HCT116 (cell line): Measurements from ENCODE around the gene FAM136A. TPM values are rescaled to one million over a fixed set of nuclear protein-coding genes. Genes with fewer than 3 reads are reported as not detected.
A peak's percentile ranks its signal among the peaks of the same experiment; 100 is the strongest.

ENCODE experiments used
- ATAC-seq: fragments of 200-7000 bp; cut with Tn5 transposase; 2 replicates; pipeline ENCODE4 v1.9.1; 2020; ENCODE audit warnings: mild to moderate bottlenecking, moderate library complexity
- BruUV-seq: library from RNA; stranded (reverse); fragments of 400-500 nt; replicated peaks from 2 replicates; lab custom pipeline; 2021; lab: Mats Ljungman, UMichigan
- CTCF ChIA-PET: fragments of 300-600 bp; sonication (Branson Sonifier 250); formaldehyde crosslinking; loops from one replicate; lab custom pipeline; 2021; ENCODE audit warnings: antibody characterized with exemption; lab: Charles Lee
- POLR2A ChIA-PET: fragments of 300-600, 350-600 bp; sonication (Branson Sonifier 250); formaldehyde crosslinking; loops from one replicate; lab custom pipeline; 2021; ENCODE audit warnings: antibody characterized with exemption; lab: Charles Lee
- RAD21 ChIA-PET, 2 experiments: fragments of 300-600 bp; sonication (Branson Sonifier 250); formaldehyde crosslinking; loops; one replicate each; lab custom pipeline; 2023; ENCODE audit warnings: low total read pairs in 2 of 2; ENCODE audit not compliant: uncharacterized antibody in 2 of 2, unreplicated experiment in 2 of 2, low non-redundant PET in 1 of 2; lab: Charles Lee
- DNase-seq: peaks from one replicate; pipeline ENCODE4 v3.0.0-alpha.2; 2010; ENCODE audit warnings: low read depth, low spot score
- H2AFZ ChIP-seq: fragments of 200-600 bp; shearing (Covaris generic), sonication (generic); 2 replicates; pipeline ENCODE4 v1.6.1; 2017; ENCODE audit warnings: low read depth, mixed run types, mixed read lengths, antibody characterized with exemption, low read length; ENCODE audit not compliant: poor library complexity, severe bottlenecking
- H3K27ac ChIP-seq: 2 replicates; pipeline ENCODE4 v1.5.1; 2012; ENCODE audit warnings: low read depth, low read length
- H3K27me3 ChIP-seq: fragments of 200-600 bp; sonication (generic); 2 replicates; pipeline ENCODE4 v1.6.1; 2016; ENCODE audit warnings: mixed run types, low read length, mixed read lengths; ENCODE audit not compliant: insufficient read depth
- H3K36me3 ChIP-seq, 2 experiments: fragments of 200-500 bp in 1 of 2; fragments of 200-600 bp in 1 of 2; sonication (Bioruptor generic) in 1 of 2; sonication (generic) in 1 of 2; 2 replicates each; pipeline versions ENCODE4 v1.5.1 to v1.6.1; 2014 to 2016; ENCODE audit warnings: low read length in 2 of 2, inconsistent platforms in 1 of 2, mixed read lengths in 1 of 2, mixed run types in 1 of 2; ENCODE audit not compliant: insufficient read depth in 2 of 2, control insufficient read depth in 1 of 2
- H3K4me1 ChIP-seq, 2 experiments: fragments of 200-600 bp in 1 of 2; sonication (generic) in 1 of 2; 2 replicates each; pipeline versions ENCODE4 v1.5.1 to v1.6.1; 2012 to 2017; ENCODE audit warnings: low read length in 2 of 2, inconsistent platforms in 1 of 2, mild to moderate bottlenecking in 1 of 2, mixed read lengths in 1 of 2, mixed run types in 1 of 2, moderate library complexity in 1 of 2; ENCODE audit not compliant: insufficient read depth in 2 of 2, control insufficient read depth in 1 of 2
- H3K4me2 ChIP-seq: fragments of 200-600 bp; sonication (generic); 2 replicates; pipeline ENCODE4 v1.6.1; 2017; ENCODE audit warnings: mixed run types, low read length, mixed read lengths
- H3K4me3 ChIP-seq, 2 experiments: fragments of 200-600 bp in 1 of 2; sonication (generic) in 1 of 2; replicated peaks in 1 of 2; 2 replicates each; pipeline ENCODE4 v1.5.1; 2011 to 2016; ENCODE audit warnings: low read length in 2 of 2, control low read depth in 1 of 2, low read depth in 1 of 2, mild to moderate bottlenecking in 1 of 2, mixed read lengths in 1 of 2, mixed run types in 1 of 2
- H3K79me2 ChIP-seq: fragments of 200-600 bp; sonication (generic); 2 replicates; pipeline ENCODE4 v1.6.1; 2017; ENCODE audit warnings: mild to moderate bottlenecking, mixed run types, low read length, moderate library complexity, mixed read lengths; ENCODE audit not compliant: insufficient read depth
- H3K9ac ChIP-seq: fragments of 200-600 bp; sonication (generic); 2 replicates; pipeline ENCODE4 v1.6.1; 2016; ENCODE audit warnings: low read length, mixed read lengths
- H3K9me2 ChIP-seq: fragments of 200-600 bp; sonication (generic), shearing (Covaris generic); 2 replicates; pipeline ENCODE4 v1.6.1; 2017; ENCODE audit warnings: mixed run types, mild to moderate bottlenecking, moderate library complexity; ENCODE audit not compliant: insufficient read depth
- H3K9me3 ChIP-seq, 2 experiments: fragments of 200-500 bp in 1 of 2; fragments of 200-600 bp in 1 of 2; sonication (Bioruptor generic) in 1 of 2; sonication (generic) in 1 of 2; 2 replicates each; pipeline ENCODE4 v1.6.1; 2014 to 2017; ENCODE audit warnings: low read length in 2 of 2, mixed read lengths in 2 of 2, inconsistent platforms in 1 of 2, low read depth in 1 of 2, mild to moderate bottlenecking in 1 of 2, mixed run types in 1 of 2, moderate library complexity in 1 of 2; ENCODE audit not compliant: control insufficient read depth in 1 of 2, insufficient read depth in 1 of 2
- H4K20me1 ChIP-seq: fragments of 200-600 bp; sonication (generic), shearing (Covaris generic); 2 replicates; pipeline ENCODE4 v1.6.1; 2017; ENCODE audit warnings: mixed run types, mild to moderate bottlenecking, moderate library complexity; ENCODE audit not compliant: insufficient read depth
- POLR2AphosphoS5 ChIP-seq: IDR thresholded peaks from 2 replicates; pipeline ENCODE4 v1.6.1; 2011; ENCODE audit warnings: mild to moderate bottlenecking, low read depth, low read length, moderate library complexity
- REST ChIP-seq: IDR thresholded peaks from 2 replicates; pipeline ENCODE4 v1.6.1; 2012; ENCODE audit warnings: low read depth
- SIN3A ChIP-seq: IDR thresholded peaks from 2 replicates; pipeline ENCODE4 v1.6.1; 2012; ENCODE audit warnings: low read depth
- SP1 ChIP-seq: IDR thresholded peaks from 2 replicates; pipeline ENCODE4 v1.6.1; 2012; ENCODE audit warnings: low read depth
- YY1 ChIP-seq: IDR thresholded peaks from 2 replicates; pipeline ENCODE4 v1.6.1; 2011; ENCODE audit warnings: low read length, low read depth, moderate library complexity, mild to moderate bottlenecking; ENCODE audit not compliant: insufficient replicate concordance; ENCODE audit errors: extremely low read depth
- ZBTB33 ChIP-seq: IDR thresholded peaks from 2 replicates; pipeline ENCODE4 v1.6.1; 2011; ENCODE audit warnings: mild to moderate bottlenecking, low read length, moderate library complexity; ENCODE audit not compliant: insufficient replicate concordance; ENCODE audit errors: extremely low read depth
- intact Hi-C: fragments of 100-400 bp; cut with micrococcal nuclease; formaldehyde crosslinking; loops from 2 replicates; pipeline ENCODE4 v1.10.0; 2022
- total RNA-seq: library from RNA; stranded (reverse); gene quantifications from one replicate; pipeline ENCODE4 v1.2.1, GENCODE V29; 2021; ENCODE audit not compliant: unreplicated experiment

Gene FAM136A
- total RNA-seq, 1 experiment from 2014 or later, result 83.0 TPM

- ChIA-PET CTCF (interaction anchor here (0.7 to 3.4 kb wide), 5 partner anchors 22 to 315 kb away, joined by 4 to 49 read pairs (median 5); partner anchors contain the start of gene FAM136A), POLR2A (no interaction called here)
These were observed 28.6 kb upstream of the FAM136A start for GRCh38 chr2:70330476-70330875.

More at GRCh38 chr2:70330476-70330875, 28.6 kb upstream of the FAM136A start:
- Histone ChIP-seq H3K27ac (peak overlapping the region; percentile 74), H3K4me2 (peak overlapping the region; percentile 78), H3K27me3 (no peaks in the 10 kb centered on the region), H3K36me3 (no peaks in the 10 kb centered on the region), H3K79me2 (no peaks in the 10 kb centered on the region), H3K9me2 (no peaks in the 10 kb centered on the region)
- no peak for DNase-seq
- RAD21 ChIA-PET, result interaction anchor here in 1 of 2 experiments (1.5 kb wide), 1 partner anchor 314 kb away, joined by 3 read pairs; no protein-coding TSS in a partner anchor
- no peak for ATAC-seq
- TF ChIP-seq YY1 (no peak), REST (no peak), SIN3A (no peak), POLR2AphosphoS5 (no peak), ZBTB33 (no peak), SP1 (no peak)
- TF ChIP-seq, all 23 proteins: peak for 0
- Histone ChIP-seq H4K20me1 (no peaks in the 10 kb centered on the region), H3K4me1 (peaks cover 29 to 38% of the 10 kb centered on the region in 2 experiments), H3K9ac (no peak overlapping the region), H3K9me3 (no peaks in the 10 kb centered on the region), H3K4me3 (peak overlapping the region in 1 of 2 experiments; percentile 46; a peak in 1 of 4 replicates), H2AFZ (peak overlapping the region; percentile 19)
- no TSS peak for BruUV-seq
- intact Hi-C loops, result no loop called here
